Kidney (tissue), 14 donors: ENCODE measurements around the gene CNPY1. TPM values are rescaled to one million over a fixed set of nuclear protein-coding genes. Genes with fewer than 3 reads are reported as not detected.

Experiments
- DNase-seq, 5 donors: peaks; one replicate each; pipeline ENCODE4 v3.0.0-alpha.2; 2013 to 2020
- FAIRE-seq: peaks from 2 replicates; lab custom pipeline; 2012; peaks lifted over from hg19 to GRCh38; lab: Jason Lieb, UNC
- H3K27ac ChIP-seq, 2 donors: one replicate each; pipeline ENCODE4 v1.7.0; 2013; ENCODE audit warnings: low read depth in 2 of 2, low read length in 2 of 2, inconsistent platforms in 1 of 2
- H3K27me3 ChIP-seq: one replicate; pipeline ENCODE4 v1.7.1; 2013; ENCODE audit warnings: low read length, inconsistent platforms; ENCODE audit not compliant: control insufficient read depth, insufficient read depth
- H3K36me3 ChIP-seq, 3 donors: one replicate each; pipeline versions ENCODE4 v1.7.0 to v1.7.1; 2013; ENCODE audit warnings: low read length in 3 of 3, control low read depth in 1 of 3, inconsistent platforms in 1 of 3; ENCODE audit not compliant: insufficient read depth in 3 of 3, control insufficient read depth in 2 of 3
- H3K4me1 ChIP-seq, 3 donors: one replicate each; pipeline versions ENCODE4 v1.7.0 to v1.7.1; 2013; ENCODE audit warnings: low read length in 3 of 3, inconsistent platforms in 1 of 3, low read depth in 1 of 3; ENCODE audit not compliant: control insufficient read depth in 2 of 3, insufficient read depth in 2 of 3
- H3K4me3 ChIP-seq, 3 donors: one replicate each; pipeline versions ENCODE4 v1.7.0 to v1.8.1; 2013; ENCODE audit warnings: low read length in 3 of 3, control low read depth in 1 of 3, inconsistent platforms in 1 of 3
- H3K9ac ChIP-seq, 3 donors: one replicate each; pipeline versions ENCODE4 v1.7.0 to v1.7.1; 2013; ENCODE audit warnings: low read length in 3 of 3, control low read depth in 1 of 3, inconsistent platforms in 1 of 3
- H3K9me3 ChIP-seq, 3 donors: one replicate each; pipeline versions ENCODE4 v1.7.0 to v1.7.1; 2013; ENCODE audit warnings: low read length in 3 of 3, control low read depth in 1 of 3, inconsistent platforms in 1 of 3; ENCODE audit not compliant: control insufficient read depth in 2 of 3, insufficient read depth in 1 of 3
- intact Hi-C: fragments of 100-400 bp; cut with DNase I; formaldehyde crosslinking; loops from one replicate; pipeline ENCODE4 v1.11.1; 2022
- polyA plus RNA-seq: library from polyadenylated mRNA; stranded (reverse); fragments of 350-450 nt; fragmentation: Illumina TruSeq; extraction: RNeasy Lipid Tissue Mini Kit (QIAGEN cat#74804); gene quantifications from one replicate; pipeline ENCODE4 v1.2.3, GENCODE V29; 2014; ENCODE audit warnings: low read depth, low replicate concordance; ENCODE audit not compliant: insufficient read depth
- total RNA-seq: library from RNA; stranded (reverse); fragmentation: NEBNext Ultra II Directional; extraction: Animal tissue kit (Norgen Biotek cat#: 25700); gene quantifications from one replicate; pipeline ENCODE4 v1.2.1, GENCODE V29; 2021
- TF ChIP-seq, protein P1 (sequence below): IDR thresholded peaks from 3 replicates; pipeline ENCODE4 v1.5.1; 2012; ENCODE audit warnings: mild to moderate bottlenecking, moderate library complexity, borderline replicate concordance; ENCODE audit not compliant: insufficient read depth; ENCODE audit errors: extremely low read depth
- donor health status: control.
- donor health status: control.
- donor health status: control.
- donor health status: control.
- donor health status: control.
- donor health status: DM: yes; HTN: yes; CAD: no.
- donor health status: Normal renal cell carcinoma (clear cell type).

Gene CNPY1
- total and polyA plus RNA-seq, 2 donors from 2014 or later, result not detected

DNA sequence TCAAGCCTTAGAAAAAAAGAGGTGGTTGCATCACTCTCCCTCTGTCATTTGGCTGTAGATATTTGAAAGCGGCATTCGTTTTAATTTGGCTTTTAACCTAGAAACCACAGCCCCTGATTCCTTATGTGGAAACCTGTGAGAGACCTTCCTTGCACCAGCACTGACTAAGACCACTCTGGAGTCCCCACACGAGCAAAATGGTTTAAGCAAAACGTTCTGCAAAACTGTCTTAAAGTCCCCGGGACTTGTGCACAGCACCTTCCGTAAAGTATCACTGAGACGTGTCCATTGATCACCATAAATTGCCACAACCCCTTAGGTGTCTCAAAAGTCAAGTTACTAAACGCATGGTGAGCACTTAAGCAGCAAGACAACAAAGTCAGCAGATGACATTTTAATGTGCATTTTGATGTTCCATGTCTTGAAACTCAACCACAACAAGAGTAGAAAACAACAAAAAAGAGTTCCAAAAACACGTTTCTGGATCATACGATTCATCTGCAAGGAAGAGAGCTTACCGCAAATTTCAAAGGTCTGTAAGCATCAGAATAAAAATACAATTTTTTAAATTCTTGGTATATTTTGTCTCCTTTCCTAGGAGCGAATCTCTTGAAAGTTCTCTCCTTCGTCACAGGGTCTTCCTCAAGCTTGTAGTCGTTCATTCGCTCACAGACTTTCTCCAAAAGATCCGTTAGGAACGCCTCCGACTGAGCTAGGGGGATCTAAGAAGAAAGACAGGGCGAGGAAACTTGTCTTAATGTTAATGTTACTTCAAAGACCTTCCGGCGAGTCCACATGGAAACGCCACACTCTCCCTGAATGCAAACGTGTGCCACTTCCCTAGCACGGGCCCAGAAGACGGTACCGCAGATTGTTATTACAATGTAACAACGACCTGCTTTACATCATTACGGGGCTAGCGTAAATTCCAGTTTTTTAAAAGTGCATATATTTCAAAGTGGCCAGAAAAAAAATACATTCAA is 37.7 kb downstream of the CNPY1 start:
- Histone ChIP-seq H3K36me3 (no peaks in the 10 kb centered on the region), H3K4me1 (peaks cover 0 to 4% (median 0%) of the 10 kb centered on the region in 3 donors), H3K4me3 (no peak overlapping the region), H3K9me3 (no peaks in the 10 kb centered on the region), H3K9ac (no peak overlapping the region), H3K27me3 (peaks cover 82% of the 10 kb centered on the region), H3K27ac (no peak overlapping the region)
- FAIRE-seq, result no peak
- peak in 1 of 5 donors; percentile 50 for DNase-seq
- TF ChIP-seq, protein P1, sequence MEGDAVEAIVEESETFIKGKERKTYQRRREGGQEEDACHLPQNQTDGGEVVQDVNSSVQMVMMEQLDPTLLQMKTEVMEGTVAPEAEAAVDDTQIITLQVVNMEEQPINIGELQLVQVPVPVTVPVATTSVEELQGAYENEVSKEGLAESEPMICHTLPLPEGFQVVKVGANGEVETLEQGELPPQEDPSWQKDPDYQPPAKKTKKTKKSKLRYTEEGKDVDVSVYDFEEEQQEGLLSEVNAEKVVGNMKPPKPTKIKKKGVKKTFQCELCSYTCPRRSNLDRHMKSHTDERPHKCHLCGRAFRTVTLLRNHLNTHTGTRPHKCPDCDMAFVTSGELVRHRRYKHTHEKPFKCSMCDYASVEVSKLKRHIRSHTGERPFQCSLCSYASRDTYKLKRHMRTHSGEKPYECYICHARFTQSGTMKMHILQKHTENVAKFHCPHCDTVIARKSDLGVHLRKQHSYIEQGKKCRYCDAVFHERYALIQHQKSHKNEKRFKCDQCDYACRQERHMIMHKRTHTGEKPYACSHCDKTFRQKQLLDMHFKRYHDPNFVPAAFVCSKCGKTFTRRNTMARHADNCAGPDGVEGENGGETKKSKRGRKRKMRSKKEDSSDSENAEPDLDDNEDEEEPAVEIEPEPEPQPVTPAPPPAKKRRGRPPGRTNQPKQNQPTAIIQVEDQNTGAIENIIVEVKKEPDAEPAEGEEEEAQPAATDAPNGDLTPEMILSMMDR, result no peak
- intact Hi-C loops, result no loop called here

DNA sequence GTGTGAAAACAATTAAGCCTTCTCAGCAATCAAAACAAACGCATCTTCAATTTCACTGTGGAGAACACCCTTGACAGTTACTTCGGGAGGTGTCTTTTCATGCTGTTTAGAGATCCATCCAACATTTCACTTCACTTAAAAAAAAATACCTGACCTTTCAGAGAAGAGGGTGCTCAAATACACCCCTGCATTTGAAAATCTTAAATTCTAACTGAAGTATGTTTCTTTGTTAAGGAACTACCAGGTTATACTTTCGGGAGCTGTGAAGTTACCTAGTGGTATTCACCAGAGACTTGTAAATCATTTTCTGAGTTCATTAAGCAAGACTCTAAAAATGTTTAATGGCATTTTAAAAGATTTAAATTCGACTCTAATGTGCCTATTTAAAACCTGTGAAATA is 38.8 kb downstream of the CNPY1 start:
- FAIRE-seq, result no peak
- TF ChIP-seq, protein P1, result no peak
- DNase-seq, result no peak
- Histone ChIP-seq H3K27ac (no peak overlapping the region), H3K9ac (no peak overlapping the region), H3K27me3 (peaks cover 80% of the 10 kb centered on the region), H3K4me1 (peaks cover 0 to 4% (median 0%) of the 10 kb centered on the region in 3 donors), H3K36me3 (no peaks in the 10 kb centered on the region), H3K4me3 (no peak overlapping the region), H3K9me3 (no peaks in the 10 kb centered on the region)
- intact Hi-C loops, result no loop called here

DNA sequence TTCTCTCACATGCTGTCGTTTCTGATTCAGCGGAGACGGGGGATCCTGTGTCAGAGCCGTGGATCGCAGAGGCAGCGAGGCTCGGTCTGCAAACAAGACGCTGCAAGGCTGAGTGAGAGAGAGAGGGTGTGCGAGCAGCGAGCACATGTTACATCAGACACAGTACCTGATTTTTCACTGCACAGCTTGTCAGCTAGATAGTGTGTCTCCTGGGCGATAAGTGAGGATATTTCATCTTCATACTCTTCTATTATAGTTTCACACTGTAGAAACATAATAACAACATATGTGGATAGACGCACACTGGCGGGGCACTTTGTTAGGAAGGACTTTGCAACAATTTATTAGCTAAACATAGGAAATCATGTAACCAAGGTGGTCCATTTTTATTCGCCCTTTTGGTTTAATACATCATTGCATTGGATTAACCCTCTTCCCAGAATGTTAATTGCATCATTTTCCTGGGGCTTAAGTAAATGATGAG is 39.5 kb downstream of the CNPY1 start:
- intact Hi-C loops, result no loop called here
- peaks cover 80% of the 10 kb centered on the region for H3K27me3 ChIP-seq

More for the DNA sequence above, 39.5 kb downstream of the CNPY1 start:
- TF ChIP-seq, protein P1, result no peak
- Histone ChIP-seq H3K9ac (no peak overlapping the region), H3K4me3 (no peak overlapping the region), H3K36me3 (no peaks in the 10 kb centered on the region), H3K27ac (no peak overlapping the region), H3K4me1 (peaks cover 0 to 4% (median 0%) of the 10 kb centered on the region in 3 donors), H3K9me3 (no peaks in the 10 kb centered on the region)
- no peak for FAIRE-seq
- DNase-seq, result peak in 4 of 5 donors; percentile 26 to 71 (median 60)
